Esophagus squamous epithelium (tissue), 4 donors: Measurements from ENCODE around the gene GUCY2F.

Experiments used
- POLR2A ChIP-seq, 4 donors: fragments of 450-650 bp; IDR thresholded peaks; one replicate each; pipeline ENCODE4 v1.6.1; 2017; ENCODE audit warnings: antibody characterized with exemption in 4 of 4, mild to moderate bottlenecking in 4 of 4, moderate library complexity in 3 of 4
- TF ChIP-seq, protein P1 (sequence below), 6 experiments: fragments of 450-650 bp in 4 of 6; fragments of 200-600 bp in 2 of 6; sonication (generic) in 2 of 6; IDR thresholded peaks; one replicate each; pipeline ENCODE4 v1.5.1; 2016 to 2019; ENCODE audit warnings: antibody characterized with exemption in 6 of 6, mild to moderate bottlenecking in 4 of 6, moderate library complexity in 4 of 6

DNA sequence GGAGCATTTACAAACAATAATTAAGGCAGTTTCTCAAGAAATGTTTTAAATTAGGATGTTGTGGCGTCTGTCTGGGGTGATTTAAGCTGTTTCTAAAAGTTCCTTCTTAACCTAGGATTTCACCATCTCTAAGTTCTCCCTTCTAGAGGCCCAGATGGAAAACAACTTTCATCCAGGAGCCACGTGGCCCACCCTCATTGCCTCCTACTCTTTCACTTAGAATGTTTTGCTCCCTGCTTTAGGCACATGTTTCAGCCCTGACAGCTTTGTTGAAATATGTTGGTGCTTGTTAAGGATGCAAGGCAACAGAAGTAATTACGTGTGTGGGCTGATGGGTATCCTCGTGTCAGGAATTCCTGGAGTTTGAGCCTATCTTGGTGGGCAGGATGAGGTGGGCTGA is 131.3 kb downstream of the GUCY2F start:
- TF ChIP-seq, protein P1, sequence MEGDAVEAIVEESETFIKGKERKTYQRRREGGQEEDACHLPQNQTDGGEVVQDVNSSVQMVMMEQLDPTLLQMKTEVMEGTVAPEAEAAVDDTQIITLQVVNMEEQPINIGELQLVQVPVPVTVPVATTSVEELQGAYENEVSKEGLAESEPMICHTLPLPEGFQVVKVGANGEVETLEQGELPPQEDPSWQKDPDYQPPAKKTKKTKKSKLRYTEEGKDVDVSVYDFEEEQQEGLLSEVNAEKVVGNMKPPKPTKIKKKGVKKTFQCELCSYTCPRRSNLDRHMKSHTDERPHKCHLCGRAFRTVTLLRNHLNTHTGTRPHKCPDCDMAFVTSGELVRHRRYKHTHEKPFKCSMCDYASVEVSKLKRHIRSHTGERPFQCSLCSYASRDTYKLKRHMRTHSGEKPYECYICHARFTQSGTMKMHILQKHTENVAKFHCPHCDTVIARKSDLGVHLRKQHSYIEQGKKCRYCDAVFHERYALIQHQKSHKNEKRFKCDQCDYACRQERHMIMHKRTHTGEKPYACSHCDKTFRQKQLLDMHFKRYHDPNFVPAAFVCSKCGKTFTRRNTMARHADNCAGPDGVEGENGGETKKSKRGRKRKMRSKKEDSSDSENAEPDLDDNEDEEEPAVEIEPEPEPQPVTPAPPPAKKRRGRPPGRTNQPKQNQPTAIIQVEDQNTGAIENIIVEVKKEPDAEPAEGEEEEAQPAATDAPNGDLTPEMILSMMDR (IDR thresholded peaks at IDR 0.05) = no peak
- no peak for TF ChIP-seq POLR2A (IDR thresholded peaks at IDR 0.05)
